Right atrium auricular region (tissue), 2 donors: Measurements from ENCODE around the gene RNLS. TPM values are rescaled to one million over a fixed set of nuclear protein-coding genes. Genes with fewer than 3 reads are reported as not detected.

Source experiments
- DNase-seq: peaks from one replicate; pipeline ENCODE4 v3.0.0-alpha.2; 2019; ENCODE audit warnings: low spot score
- H3K27ac ChIP-seq, 2 donors: fragments of 200-600 bp; sonication (generic); 1 replicate in 1 of 2; 2 replicates in 1 of 2; pipeline ENCODE4 v1.5.1; 2016 to 2019
- H3K27me3 ChIP-seq, 2 donors: fragments of 200-600 bp; sonication (generic); one replicate each; pipeline versions ENCODE4 v1.5.1 to v1.6.0; 2017 to 2019
- H3K36me3 ChIP-seq: fragments of 200-600 bp; sonication (generic); one replicate; pipeline ENCODE4 v1.5.1; 2016
- H3K4me1 ChIP-seq, 2 donors: fragments of 200-600 bp; sonication (generic); one replicate each; pipeline versions ENCODE4 v1.5.1 to v1.6.0; 2017 to 2019
- H3K4me3 ChIP-seq, 2 donors: fragments of 200-600 bp; sonication (generic); 1 replicate in 1 of 2; 2 replicates in 1 of 2; pipeline ENCODE4 v1.5.1; 2017 to 2019; ENCODE audit warnings: mild to moderate bottlenecking in 1 of 2, moderate library complexity in 1 of 2
- H3K9me3 ChIP-seq, 2 donors: fragments of 200-600 bp; sonication (generic); one replicate each; pipeline ENCODE4 v1.5.1; 2019
- CTCF ChIP-seq, 2 donors: fragments of 200-600 bp; sonication (generic); IDR thresholded peaks; one replicate each; pipeline ENCODE4 v1.5.1; 2019; ENCODE audit warnings: antibody characterized with exemption in 2 of 2
- total RNA-seq, 2 donors: library from RNA; depleted of rRNA; stranded (reverse); fragments of >200 nt; gene quantifications; one replicate each; pipeline ENCODE4 v1.1.0, GENCODE V29; 2016

Gene RNLS
- total RNA-seq, 2 donors from 2014 or later: 14.9 to 26.8 TPM

- Histone ChIP-seq H3K27me3 (no peaks in the 10 kb centered on the region), H3K27ac (no peak overlapping the region), H3K9me3 (no peaks in the 10 kb centered on the region), H3K4me3 (no peak overlapping the region), H3K4me1 (peaks cover 0 to 10% of the 10 kb centered on the region in 2 donors), H3K36me3 (no peaks in the 10 kb centered on the region)
- no peak for DNase-seq
- TF ChIP-seq CTCF (IDR thresholded peaks at IDR 0.05): no peak
Observed at GRCh38 chr10:88522715-88523114, 60.4 kb downstream of the RNLS start.

- no peaks in the 10 kb centered on the region for H3K9me3 ChIP-seq
- H3K4me3 ChIP-seq: no peak overlapping the region
- peaks cover 0 to 10% of the 10 kb centered on the region in 2 donors for H3K4me1 ChIP-seq
- TF ChIP-seq CTCF (IDR thresholded peaks at IDR 0.05): no peak
- DNase-seq: no peak
- no peaks in the 10 kb centered on the region for H3K27me3 ChIP-seq
- H3K27ac ChIP-seq: no peak overlapping the region
- H3K36me3 ChIP-seq: no peaks in the 10 kb centered on the region
Observed at GRCh38 chr10:88521791-88522190, 61.3 kb downstream of the RNLS start.

GRCh38 chr10:88515235-88515634 is 67.9 kb downstream of the RNLS start:
- Histone ChIP-seq H3K4me3 (no peak overlapping the region), H3K4me1 (no peaks in the 10 kb centered on the region), H3K27me3 (no peaks in the 10 kb centered on the region), H3K27ac (no peak overlapping the region), H3K36me3 (no peaks in the 10 kb centered on the region), H3K9me3 (no peaks in the 10 kb centered on the region)
- no peak for TF ChIP-seq CTCF (IDR thresholded peaks at IDR 0.05)
- no peak for DNase-seq

- Histone ChIP-seq H3K27ac (no peak overlapping the region), H3K36me3 (no peaks in the 10 kb centered on the region), H3K9me3 (no peaks in the 10 kb centered on the region), H3K4me1 (peaks cover 0 to 6% of the 10 kb centered on the region in 2 donors), H3K27me3 (no peaks in the 10 kb centered on the region), H3K4me3 (no peak overlapping the region)
- no peak for TF ChIP-seq CTCF (IDR thresholded peaks at IDR 0.05)
- DNase-seq: no peak
Observed at GRCh38 chr10:88512599-88512998, 70.5 kb downstream of the RNLS start.

- H3K36me3 ChIP-seq: no peaks in the 10 kb centered on the region
- H3K4me1 ChIP-seq: peaks cover 0 to 10% of the 10 kb centered on the region in 2 donors
Observed at GRCh38 chr10:88508796-88509195, 74.3 kb downstream of the RNLS start.

More at GRCh38 chr10:88508796-88509195, 74.3 kb downstream of the RNLS start:
- no peak for DNase-seq
- H3K4me3 ChIP-seq: no peak overlapping the region
- H3K27ac ChIP-seq: no peak overlapping the region
- no peaks in the 10 kb centered on the region for H3K27me3 ChIP-seq
- TF ChIP-seq CTCF (IDR thresholded peaks at IDR 0.05): no peak
- H3K9me3 ChIP-seq: no peaks in the 10 kb centered on the region
